Forelimb muscle (tissue), 1 donor: ENCODE data around the gene ESPNL. TPM values are rescaled to one million over a fixed set of nuclear protein-coding genes. Genes with fewer than 3 reads are reported as not detected.

Experiments used
- DNase-seq: peaks from one replicate; pipeline ENCODE4 v3.0.0-alpha.2; 2013; ENCODE audit warnings: low read depth
- polyA plus RNA-seq: library from polyadenylated mRNA; unstranded; fragments of 120-200 nt; gene quantifications from one replicate; pipeline ENCODE4 v1.2.1, GENCODE V29; 2013; ENCODE audit not compliant: insufficient read length

ESPNL gene
- polyA plus RNA-seq, 1 donor, result 2.6 TPM

DNA sequence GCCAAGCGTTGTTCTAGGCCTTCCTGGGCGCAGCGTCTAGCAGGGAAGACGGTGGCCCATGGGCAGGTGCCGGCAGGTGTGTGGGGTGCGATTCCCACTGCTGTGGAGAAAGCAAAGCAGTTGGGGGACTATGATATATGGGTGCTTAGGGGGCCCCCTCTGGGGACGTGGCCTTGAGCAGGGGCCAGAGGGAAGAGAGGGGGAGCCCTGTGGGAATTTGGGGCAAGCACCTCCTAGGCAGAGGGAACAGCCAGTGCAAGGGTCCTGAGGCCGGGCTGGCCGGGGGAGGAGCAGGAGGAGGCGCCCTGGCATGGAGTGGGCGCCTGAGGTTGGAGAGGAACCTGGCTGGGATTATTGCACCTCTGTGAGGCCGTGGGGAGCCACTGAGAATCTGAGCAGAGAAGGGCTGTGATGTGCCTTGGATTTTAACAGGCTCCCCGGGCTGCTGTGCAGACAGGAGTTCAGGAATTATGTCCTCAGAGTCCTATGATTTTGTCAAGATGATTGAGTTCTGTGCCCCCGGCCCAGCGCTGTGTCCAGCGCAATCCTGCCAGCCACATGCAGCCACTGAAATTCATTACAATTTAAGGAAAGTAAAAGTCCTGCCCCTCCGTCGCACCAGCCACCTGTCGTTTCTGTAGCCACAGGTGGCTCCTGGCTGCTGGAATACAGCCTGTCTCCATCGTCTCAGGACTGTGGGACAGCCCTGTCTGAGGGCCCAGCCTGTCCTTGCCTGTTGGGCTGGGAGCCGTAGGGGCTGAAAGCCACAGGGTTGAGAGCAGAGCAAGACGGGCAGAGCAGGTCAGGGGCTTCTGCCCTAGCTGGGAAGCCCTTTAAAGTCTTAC is 29.2 kb downstream of the ESPNL start:
- DNase-seq, result no peak

DNA sequence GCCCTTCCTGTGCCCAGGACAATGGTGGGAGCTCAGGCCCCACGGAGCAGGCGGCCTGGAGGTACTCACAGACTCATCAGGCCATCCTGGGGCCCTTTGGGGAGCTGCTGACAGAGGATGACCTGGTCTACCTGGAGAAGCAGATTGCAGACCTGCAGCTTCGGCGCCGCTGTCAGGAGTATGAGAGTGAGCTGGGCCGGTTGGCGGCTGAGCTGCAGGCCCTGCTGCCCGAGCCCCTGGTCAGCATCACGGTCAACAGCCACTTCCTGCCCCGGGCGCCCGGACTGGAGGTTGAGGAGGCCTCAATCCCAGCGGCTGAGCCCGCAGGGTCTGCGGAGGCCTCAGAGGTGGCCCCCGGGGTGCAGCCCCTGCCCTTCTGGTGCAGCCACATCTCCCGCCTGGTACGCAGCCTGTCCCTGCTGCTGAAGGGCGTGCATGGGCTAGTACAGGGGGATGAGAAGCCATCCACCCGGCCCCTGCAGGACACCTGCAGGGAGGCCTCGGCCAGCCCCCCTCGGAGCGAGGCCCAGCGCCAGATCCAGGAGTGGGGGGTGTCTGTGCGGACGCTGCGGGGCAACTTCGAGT is 30.1 kb downstream of the ESPNL start:
- DNase-seq, result no peak

DNA sequence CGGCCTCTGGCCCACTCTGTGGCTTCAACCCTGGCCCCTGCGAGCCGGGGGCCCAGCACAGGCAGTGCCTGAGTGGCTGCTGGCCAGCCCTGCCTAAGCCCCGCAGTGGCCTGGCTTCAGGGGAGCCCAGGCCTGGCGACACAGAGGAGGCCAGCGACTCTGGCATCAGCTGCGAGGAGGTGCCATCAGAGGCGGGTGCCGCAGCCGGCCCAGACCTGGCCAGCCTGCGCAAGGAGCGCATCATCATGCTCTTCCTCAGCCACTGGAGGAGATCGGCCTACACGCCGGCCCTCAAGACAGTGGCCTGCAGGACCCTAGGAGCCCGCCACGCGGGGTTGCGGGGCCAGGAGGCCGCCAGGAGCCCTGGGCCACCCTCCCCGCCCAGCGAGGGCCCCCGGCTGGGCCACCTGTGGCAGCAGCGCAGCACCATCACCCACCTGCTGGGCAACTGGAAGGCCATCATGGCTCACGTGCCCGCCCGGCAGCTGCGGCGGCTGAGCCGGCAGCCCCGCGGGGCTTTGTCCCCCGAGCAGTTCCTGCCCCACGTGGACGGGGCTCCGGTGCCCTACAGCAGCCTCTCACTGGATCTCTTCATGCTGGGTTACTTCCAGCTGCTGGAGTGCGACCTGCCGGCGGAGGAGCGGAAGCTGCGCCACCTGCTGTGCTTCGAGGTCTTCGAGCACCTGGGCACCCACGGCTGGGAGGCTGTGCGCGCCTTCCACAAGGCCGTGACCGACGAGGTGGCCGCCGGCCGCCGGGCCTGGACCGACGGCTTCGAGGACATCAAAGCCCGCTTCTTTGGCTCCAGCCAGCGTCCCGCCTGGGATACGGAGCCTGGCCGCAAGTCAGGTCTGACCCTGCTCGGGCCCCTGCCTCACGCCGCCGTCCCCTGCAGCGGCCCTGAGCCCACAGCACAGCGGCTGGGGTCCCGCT is 30.8 kb downstream of the ESPNL start:
- DNase-seq, result no peak

DNA sequence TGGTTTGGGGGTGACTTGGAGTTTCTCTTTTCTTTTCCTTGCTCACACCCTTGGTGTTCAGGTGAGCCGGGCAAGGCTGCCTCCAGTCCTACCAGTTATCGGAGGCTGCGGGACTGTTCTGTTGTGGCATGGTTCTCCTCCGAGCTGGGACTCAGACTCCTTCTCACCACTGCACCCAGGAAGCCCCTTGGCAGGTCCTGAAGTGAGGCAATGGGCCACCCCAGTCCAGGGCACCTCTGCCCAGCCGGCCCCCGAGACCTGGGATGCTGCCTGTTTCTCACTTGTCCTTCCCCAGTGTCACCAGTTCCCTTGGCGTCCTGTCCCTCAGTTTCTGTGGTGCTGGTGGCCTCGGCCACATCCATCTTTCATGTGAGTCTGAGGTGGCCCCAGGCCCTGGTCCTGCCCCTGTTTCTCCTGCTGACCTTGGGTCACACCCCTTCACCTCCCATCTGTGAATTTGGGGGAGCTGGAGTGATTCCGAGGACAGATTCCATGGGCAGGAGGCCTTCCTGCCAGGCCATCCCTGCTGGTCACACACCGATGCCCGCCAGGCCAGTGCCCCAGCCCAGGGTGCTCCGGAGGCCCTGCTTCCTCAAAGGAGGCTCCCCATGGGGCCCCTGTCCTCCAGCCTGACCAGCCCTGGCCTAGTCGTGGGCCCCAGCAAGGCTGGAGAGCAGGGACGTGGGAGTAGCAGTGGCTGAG is 31.8 kb downstream of the ESPNL start:
- DNase-seq, result no peak

DNA sequence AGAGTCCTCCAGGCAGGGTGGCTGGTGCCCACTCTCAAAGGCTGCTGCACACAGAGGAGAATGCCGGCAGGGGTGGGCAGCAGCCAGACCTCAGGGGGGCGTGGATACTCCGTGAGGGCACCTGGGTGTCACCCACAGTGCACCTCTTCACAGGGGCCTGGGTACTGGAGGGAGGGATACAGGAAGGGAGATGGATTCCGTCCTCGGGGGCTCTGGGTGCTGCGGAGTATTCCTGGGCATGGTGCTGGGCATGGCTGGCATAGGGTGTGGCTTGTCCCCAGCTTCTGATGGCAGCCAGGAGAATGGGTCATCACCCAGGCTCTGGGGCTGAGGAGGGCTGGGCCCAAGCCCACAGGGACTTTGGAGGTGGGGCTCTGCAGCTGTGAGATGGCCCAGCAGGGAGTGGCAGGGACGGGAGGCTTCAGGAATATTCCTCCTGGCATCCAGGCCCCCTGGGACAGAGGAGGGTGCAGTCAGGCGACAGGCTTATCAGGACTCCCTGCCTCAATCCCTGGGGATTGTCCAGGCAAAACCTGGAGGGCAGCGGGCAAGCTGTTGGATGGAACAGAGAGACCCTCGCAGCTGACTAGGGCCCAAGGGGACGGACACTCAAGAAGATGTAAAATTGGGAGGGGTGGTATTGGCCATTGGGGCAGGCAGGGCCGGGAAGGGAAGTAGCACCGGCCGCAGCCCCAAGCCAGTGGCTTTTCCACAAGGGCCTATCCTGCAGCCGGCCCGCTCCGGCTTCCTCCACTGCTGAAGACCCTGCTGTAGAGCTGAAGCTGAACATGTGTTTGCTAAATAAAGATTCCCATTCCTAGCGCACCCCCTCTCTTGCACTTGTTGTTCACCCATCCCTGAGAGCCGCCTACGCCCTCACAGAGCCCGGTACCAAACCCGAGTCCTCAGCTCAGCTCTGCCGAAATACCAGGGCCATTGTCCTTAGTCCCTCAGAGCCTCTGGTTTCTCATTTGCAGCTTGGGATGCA is 32.6 kb downstream of the ESPNL start:
- no peak for DNase-seq

DNA sequence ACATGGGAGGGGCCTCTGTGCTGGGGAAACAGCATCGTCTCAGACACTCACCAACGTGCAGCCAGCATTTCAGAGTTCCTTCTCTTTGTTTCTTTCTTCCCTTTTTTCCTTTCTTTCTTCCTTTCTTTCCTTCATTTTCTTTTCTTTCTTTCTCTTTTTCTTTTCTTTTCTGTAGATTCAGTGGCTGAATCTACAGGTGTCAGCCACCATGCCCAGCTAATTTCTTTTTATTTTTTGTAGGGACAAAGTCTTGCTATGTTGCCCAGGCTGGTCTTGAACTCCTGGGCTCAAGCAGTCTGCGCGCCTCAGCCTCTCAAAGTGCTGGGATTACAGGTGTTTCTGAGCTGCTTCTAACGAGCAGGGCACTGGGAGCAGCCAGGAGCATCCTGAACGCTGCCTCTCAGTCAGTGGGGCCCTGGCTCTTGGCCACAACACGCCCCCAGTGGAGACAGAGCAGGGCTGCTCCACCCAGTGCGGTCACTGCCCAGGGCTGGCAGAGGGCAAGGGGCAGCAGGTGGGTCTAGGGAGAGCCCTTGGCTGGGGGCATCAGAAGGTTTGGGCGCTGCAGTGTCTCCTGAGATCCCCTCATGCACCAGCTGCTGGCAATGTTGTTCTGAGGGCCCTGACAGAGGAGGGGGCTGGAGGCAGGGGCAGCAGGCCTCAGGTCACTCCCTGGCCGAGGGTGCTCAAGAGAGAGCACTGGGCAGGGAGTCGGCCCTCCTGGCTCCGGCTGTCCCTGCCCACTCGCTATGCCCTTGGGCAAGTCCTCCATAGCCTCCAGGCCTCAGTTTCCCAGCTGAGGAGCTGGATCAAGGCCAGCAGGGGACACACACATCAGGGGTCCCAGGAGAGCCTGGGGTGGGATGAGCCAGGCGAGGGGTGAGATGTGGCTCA is 33.6 kb downstream of the ESPNL start:
- no peak for DNase-seq

DNA sequence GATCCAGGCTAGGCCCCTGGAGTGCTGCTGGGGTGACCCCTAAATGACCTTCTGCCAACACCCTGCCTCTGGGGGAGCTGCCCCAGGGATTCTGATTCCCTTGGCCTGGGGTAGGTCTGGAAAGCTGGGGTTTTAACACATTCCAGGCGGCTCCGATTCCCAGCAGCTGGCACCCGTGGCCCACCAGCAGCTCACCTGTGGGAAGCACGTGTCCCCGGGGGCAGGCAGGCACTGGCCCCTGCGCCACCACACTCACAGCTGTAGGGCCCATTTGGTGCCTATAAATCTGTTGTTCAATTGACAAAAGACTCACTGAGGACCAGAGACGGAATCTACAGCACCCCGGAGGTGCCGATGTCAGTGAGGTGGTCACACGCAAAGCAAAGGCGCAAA is 34.2 kb downstream of the ESPNL start:
- no peak for DNase-seq

DNA sequence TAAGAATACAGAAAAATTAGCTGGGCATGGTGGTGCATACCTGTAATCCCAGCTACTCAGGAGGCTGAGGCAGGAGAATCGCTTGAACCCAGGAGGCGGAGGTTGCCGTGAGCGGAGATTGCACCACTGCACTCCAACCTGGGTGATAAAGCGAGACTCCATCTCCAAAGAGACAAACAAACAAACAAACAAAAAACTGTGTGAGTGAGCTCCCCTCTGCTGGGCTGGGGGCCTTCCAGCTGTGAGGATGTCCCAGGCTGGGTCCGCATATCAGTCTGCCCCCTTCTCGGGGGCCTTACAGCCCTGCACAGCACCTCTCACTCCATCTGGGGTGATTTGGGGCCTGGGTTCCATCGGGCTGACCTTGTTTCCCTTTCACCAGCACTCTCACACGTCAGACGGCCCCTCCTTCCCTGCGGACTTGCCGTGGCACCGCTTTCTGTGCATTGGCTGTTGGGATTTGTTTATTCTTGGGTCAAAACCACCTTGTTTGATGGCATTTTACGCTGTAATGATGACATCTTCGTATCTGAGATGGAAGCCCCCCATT is 35.5 kb downstream of the ESPNL start:
- no peak for DNase-seq

DNA sequence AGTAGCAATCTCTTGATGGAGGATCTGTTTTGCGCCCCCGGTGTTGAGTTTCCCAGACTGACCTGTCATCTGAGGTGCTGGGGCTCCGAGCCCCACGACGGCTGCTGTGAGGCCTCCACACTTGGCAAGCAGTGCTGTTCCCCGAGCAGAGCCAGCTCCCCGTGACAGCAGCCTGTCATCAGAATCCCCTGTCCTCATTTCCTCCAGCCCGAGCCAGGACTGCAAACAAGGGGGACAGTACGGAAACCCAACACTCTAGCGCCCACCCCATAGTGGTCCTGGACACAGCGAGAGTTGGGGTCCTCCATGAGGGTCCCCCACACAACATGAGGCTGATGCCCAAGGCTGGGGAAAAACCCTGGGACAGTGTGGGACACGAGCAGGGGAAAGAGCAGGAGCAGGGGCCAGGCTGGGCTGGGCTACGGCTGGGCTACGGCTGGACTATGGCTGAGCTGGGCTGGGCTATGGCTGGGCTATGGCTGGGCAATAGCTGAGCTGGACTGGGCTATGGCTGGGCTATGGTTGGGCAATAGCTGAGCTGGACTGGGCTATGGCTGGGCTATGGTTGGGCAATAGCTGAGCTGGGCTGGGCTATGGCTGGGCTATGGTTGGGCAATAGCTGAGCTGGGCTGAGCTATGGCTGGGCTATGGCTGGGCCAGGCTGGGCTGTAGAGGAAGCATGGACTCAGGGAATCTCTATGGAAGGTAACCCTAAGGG is 36.8 kb downstream of the ESPNL start:
- DNase-seq, result no peak

DNA sequence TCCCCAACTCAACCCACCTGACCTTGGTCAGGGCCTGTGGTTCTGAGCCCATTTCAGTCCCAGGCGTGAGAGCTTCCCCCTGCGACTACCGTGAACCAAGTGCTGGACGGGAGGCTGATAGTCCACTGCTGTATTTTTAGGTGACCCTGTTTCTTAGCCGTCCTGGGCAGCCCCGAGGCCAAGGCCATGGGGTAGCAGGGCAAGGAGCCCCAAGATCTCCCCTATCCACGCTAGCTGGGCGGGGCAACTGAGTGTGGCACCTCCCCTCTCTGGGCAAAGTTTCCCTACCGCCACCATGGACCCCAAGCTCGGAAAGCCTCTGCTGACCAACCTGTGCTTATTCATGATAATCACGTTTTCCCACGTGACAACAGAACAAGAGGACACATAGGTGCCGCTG is 37.7 kb downstream of the ESPNL start:
- no peak for DNase-seq

DNA sequence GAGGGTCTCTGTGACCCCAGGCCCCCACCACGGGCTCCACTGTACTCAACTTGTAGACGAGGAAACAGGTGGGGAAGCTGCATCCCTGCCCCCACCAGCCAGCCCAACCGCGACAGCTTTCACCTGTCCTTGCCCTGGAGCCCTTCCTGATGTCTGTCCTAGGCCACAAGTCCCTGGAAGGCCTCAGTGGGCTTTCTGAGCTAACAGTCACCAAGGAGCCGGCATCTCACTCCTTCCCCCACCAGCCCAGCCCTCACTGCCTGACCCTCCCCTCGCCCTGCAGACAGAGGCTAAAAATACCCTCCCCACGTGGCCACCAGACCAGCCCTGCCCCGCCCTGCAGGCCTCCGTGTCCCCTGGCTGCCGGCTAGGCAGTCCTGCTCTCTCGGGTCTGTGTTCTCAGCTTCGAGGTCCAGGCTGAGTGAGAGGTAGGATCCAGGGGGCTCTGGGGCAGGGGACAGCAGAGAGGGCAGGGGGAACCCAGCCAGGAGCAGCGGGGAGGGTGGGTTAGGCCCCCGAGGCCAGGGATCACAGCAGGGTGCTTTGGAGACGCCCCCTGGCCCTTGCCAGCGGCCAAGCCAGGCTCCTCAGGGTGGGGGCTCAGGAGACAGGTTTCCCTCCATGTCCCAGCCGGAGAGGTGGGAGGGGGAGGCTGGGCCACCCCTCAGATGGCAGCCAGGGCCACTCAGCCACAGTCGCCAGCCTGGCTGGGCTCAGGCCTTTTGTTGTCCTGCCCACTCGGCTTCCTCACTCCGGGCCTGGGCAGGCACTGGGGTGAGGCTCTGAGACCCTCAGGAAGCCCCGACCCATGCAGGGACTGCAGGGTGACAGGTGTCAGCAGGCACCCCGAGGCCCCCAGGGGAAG is 38.4 kb downstream of the ESPNL start, which contains the start of gene KLHL30:
Gene KLHL30, plus strand, starts transcription at position 338 of the 865 bp plus-strand sequence. CDS start 2,087 bp downstream, outside the sequence.
- DNase-seq, result no peak

DNA sequence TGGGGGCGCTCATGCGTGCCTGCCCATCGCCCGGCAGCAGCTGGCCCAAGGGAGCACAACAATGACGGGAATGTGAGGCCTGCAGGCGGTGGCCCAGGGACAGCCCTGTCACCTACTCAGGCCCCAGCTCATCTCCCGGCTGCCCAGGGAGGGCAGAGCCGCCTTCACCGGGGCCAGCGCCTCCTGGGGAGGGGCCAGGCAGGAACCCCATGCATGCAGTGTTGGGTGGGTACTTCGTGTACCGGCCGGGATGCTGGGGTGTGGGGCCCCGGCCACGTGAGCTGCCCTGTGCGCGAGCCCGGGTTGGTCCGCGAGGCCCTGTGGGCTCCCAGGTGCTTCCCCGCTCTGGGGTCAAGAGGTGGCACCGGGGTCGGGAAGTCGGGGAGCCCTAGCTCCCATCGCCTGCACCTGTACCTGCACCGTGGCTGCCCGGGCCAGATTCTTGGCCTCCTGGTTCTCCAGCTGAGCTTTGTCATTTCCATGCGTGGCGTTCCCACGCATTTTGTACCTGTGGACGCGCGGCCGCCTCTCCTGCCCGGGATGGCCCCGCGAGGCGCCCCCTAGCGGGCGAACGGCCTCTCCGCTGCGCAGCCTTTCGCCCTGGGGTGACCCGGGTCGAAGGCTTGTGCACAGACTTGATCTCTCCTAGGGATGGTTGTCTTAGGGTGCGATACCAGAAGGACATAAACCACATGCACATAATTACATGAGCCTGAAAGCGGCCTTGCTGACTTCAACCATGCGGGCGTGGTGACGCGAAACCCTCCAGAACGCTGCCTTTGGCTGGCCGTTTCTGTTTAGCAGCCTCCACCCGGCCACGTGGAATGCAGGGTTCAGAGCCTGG is 39.3 kb downstream of the ESPNL start:
- no peak for DNase-seq

DNA sequence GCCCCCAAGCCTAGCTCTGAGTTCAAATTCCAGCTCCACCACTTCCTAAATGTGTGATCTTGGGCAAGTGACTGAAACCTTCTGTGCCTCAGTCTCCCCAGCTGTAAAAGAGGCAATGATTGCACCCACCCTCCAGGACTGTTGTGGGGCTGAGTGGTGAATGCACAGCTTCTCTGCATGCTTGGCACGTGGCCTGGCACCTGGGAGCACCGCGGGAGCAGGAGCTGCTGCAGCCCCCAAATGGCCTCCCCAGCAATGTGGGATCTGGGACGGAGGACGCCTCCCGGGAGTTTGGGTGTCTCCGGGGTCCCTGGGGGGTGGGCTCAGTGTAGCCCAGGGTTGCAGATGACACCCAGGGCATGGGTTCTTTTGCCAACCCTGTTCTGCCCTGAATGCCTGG is 39.9 kb downstream of the ESPNL start:
- DNase-seq, result no peak

DNA sequence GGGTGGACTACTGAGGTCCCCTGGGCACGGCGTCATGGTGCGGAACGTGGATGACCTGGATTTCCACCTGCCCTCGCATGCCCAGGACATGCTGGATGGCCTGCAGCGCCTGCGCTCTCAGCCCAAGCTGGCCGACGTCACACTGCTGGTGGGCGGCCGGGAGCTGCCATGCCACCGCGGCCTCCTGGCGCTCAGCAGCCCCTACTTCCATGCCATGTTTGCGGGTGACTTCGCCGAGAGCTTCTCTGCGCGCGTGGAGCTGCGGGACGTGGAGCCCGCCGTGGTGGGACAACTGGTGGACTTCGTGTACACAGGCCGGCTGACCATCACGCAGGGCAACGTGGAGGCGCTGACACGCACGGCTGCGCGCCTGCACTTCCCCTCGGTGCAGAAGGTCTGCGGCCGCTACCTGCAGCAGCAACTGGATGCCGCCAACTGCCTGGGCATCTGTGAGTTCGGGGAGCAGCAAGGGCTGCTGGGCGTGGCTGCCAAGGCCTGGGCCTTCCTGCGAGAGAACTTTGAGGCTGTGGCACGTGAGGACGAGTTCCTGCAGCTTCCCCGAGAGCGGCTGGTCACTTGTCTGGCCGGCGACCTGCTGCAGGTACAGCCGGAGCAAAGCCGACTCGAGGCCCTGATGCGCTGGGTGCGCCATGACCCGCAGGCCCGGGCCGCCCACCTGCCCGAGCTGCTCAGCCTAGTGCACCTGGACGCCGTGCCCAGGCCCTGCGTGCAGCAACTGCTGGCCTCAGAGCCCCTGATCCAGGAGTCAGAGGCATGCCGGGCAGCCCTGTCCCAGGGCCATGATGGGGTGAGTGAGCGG is 40.8 kb downstream of the ESPNL start:
- DNase-seq, result no peak

DNA sequence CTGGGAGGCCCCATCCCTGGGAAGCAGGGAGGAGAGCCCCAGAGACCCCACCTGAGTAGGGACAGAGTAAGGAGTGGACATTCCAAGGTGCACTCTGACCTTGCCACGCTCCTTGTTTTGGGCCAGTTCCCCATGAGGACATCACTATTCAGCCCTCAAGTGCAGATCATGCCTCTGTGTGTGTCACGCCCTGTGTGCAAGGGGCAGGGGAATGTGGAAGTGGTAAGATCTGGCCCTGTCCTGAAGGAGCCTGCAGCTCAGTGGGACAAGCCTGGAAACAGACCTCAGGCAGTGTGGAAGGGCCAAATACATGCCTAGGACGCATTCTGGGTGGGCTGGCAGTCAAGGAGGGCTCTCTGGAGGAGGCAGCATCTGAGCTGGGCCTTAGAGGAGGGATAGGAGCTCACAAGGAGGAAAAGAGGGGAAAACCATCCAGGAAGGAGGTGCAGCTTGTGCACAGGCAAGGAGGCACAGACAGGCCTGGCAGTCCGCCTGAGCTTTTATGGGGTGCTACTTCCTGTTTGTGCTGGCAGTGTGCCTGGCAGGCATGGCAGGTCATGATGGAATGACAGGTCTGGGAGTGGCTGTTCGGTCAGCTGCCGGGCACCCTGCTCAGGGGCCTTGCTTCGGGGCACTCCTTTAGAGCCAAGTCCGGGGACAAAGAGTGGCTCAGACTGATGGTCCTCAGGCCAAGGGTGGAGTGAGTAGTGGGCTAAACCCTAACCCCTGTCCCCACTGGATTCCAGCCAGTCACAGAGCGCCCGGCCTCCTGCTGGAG is 41.6 kb downstream of the ESPNL start:
- no peak for DNase-seq
